ENCODE measurements around the gene DMAC2L.

DNA sequence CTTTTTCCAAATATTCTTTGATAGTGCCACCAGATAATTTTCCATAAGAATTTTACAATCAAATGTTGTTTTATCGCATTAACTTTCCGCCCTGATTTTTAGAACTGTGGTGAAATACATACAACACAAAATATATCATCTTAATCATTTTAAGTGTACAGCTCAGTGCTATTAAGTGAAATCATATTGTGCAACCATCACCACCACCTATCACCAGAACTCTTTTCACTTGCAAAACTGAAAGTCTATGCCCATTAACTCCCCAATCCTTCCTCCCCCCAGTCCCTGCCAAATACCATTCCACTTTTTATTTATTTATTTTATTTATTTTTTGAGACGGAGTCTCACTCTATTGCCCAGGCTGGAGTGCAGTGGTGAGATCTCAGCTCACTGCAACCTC lies 48.0 kb downstream of the DMAC2L start:
- TF ChIP-seq, protein P1, sequence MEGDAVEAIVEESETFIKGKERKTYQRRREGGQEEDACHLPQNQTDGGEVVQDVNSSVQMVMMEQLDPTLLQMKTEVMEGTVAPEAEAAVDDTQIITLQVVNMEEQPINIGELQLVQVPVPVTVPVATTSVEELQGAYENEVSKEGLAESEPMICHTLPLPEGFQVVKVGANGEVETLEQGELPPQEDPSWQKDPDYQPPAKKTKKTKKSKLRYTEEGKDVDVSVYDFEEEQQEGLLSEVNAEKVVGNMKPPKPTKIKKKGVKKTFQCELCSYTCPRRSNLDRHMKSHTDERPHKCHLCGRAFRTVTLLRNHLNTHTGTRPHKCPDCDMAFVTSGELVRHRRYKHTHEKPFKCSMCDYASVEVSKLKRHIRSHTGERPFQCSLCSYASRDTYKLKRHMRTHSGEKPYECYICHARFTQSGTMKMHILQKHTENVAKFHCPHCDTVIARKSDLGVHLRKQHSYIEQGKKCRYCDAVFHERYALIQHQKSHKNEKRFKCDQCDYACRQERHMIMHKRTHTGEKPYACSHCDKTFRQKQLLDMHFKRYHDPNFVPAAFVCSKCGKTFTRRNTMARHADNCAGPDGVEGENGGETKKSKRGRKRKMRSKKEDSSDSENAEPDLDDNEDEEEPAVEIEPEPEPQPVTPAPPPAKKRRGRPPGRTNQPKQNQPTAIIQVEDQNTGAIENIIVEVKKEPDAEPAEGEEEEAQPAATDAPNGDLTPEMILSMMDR (conservative IDR thresholded peaks at IDR 0.05; ENCODE audit: low read length): no peak
- no peak for TF ChIP-seq EZH2phosphoT487 (IDR thresholded peaks at IDR 0.05; ENCODE audit: borderline replicate concordance, low read depth, low read length)
